Thyroid gland (tissue), 4 donors: ENCODE results near the gene VASH1. TPM values are rescaled to one million over a fixed set of nuclear protein-coding genes. Genes with fewer than 3 reads are reported as not detected.

Experiments
- DNase-seq, 2 donors: peaks; one replicate each; pipeline ENCODE4 v3.0.0-alpha.2; 2019
- H3K27ac ChIP-seq, 3 donors: fragments of 200-600 bp; sonication (generic); 1 replicate in 2 of 3; 2 replicates in 1 of 3; pipeline ENCODE4 v1.5.1; 2016 to 2019; ENCODE audit warnings: mild to moderate bottlenecking in 1 of 3, moderate library complexity in 1 of 3
- H3K27me3 ChIP-seq: fragments of 200-600 bp; sonication (generic); one replicate; pipeline ENCODE4 v1.5.1; 2019
- H3K36me3 ChIP-seq, 2 donors: fragments of 200-600 bp; sonication (generic); one replicate each; pipeline ENCODE4 v1.5.1; 2016 to 2019
- H3K4me1 ChIP-seq, 2 donors: fragments of 200-600 bp; sonication (generic); one replicate each; pipeline ENCODE4 v1.5.1; 2017 to 2019
- H3K4me3 ChIP-seq, 3 donors: fragments of 200-600 bp; sonication (generic); replicated peaks in 1 of 3; 1 replicate in 2 of 3; 2 replicates in 1 of 3; pipeline ENCODE4 v1.5.1; 2016; ENCODE audit warnings: mild to moderate bottlenecking in 1 of 3
- H3K9me3 ChIP-seq: fragments of 200-600 bp; sonication (generic); one replicate; pipeline ENCODE4 v1.5.1; 2017
- CTCF ChIP-seq, 6 experiments: fragments of 200-600 bp in 3 of 6; fragments of 450-650 bp in 3 of 6; sonication (generic) in 3 of 6; IDR thresholded peaks; one replicate each; pipeline ENCODE4 v1.5.1; 2016 to 2019; ENCODE audit warnings: antibody characterized with exemption in 6 of 6, mild to moderate bottlenecking in 2 of 6, inconsistent platforms in 1 of 6, moderate library complexity in 1 of 6
- POLR2A ChIP-seq, 2 donors: fragments of 450-650 bp; IDR thresholded peaks; one replicate each; pipeline ENCODE4 v1.6.1; 2017; ENCODE audit warnings: antibody characterized with exemption in 2 of 2, mild to moderate bottlenecking in 2 of 2, moderate library complexity in 1 of 2
- WGBS, 2 donors: methylation state at CpG; one replicate each; pipeline ENCODE4 v1.1.5; 2017; 5-methylcytosine and 5-hydroxymethylcytosine counted together
- intact Hi-C: fragments of 100-400 bp; cut with DNase I; formaldehyde crosslinking; loops from one replicate; pipeline ENCODE4 v1.15.1; 2023
- total RNA-seq, 4 donors: library from RNA; depleted of rRNA; stranded (reverse); fragments of >200 nt; gene quantifications; one replicate each; pipeline ENCODE4 v1.2.3, GENCODE V29; 2016

Gene VASH1
- total RNA-seq, 4 donors from 2014 or later: 2.3 to 5.0 (median 3.1) TPM

- peaks cover 0 to 6% of the 10 kb centered on the region in 2 donors for H3K36me3 ChIP-seq
- TF ChIP-seq POLR2A (IDR thresholded peaks at IDR 0.05) (no peak), CTCF (IDR thresholded peaks at IDR 0.05) (no peak)
- intact Hi-C loops: no loop called here
- 0 to 1% methylated on average over 13 to 16 of the region's 20 CpGs for WGBS, 2 donors
- H3K9me3 ChIP-seq: no peaks in the 10 kb centered on the region
- DNase-seq: no peak
- H3K4me3 ChIP-seq: peak overlapping the region; percentile 31 to 77 (median 71)
- H3K4me1 ChIP-seq: peaks cover 0 to 17% of the 10 kb centered on the region in 2 donors
- peak overlapping the region; percentile 58 to 96 (median 88) for H3K27ac ChIP-seq
- no peaks in the 10 kb centered on the region for H3K27me3 ChIP-seq
Measured at GRCh38 chr14:76812093-76812421, 50.8 kb downstream of the VASH1 start.

- 11 to 51% methylated on average over 6 to 22 of the region's 69 CpGs for WGBS, 2 donors
- peaks cover 0 to 6% of the 10 kb centered on the region in 2 donors for H3K36me3 ChIP-seq
- no peaks in the 10 kb centered on the region for H3K9me3 ChIP-seq
- no peaks in the 10 kb centered on the region for H3K27me3 ChIP-seq
- H3K4me3 ChIP-seq: peak within 1 kb of the TSS; percentile 31 to 77 (median 71)
- peak within 1 kb of the TSS; percentile 61 to 96 (median 88) for H3K27ac ChIP-seq
- intact Hi-C loops: no loop called here
- TF ChIP-seq CTCF (IDR thresholded peaks at IDR 0.05) (no peak), POLR2A (IDR thresholded peaks at IDR 0.05) (peak in 1 of 2 donors; percentile 94)
- peaks cover 0 to 17% of the 10 kb centered on the region in 2 donors for H3K4me1 ChIP-seq
- DNase-seq: peak; percentile 98
Measured at GRCh38 chr14:76812422-76813383, 51.4 kb downstream of the VASH1 start, which contains the start of gene ANGEL1. Gene ANGEL1, minus strand, starts transcription at chr14:76812882. Its CDS starts 55 bp downstream, at chr14:76812827.

- H3K9me3 ChIP-seq: no peaks in the 10 kb centered on the region
- WGBS, 2 donors: 57 to 73% methylated on average over 7 of the region's 7 CpGs
- DNase-seq: no peak
- no peaks in the 10 kb centered on the region for H3K36me3 ChIP-seq
- no peaks in the 10 kb centered on the region for H3K27me3 ChIP-seq
- H3K27ac ChIP-seq: no peak overlapping the region
- TF ChIP-seq CTCF (IDR thresholded peaks at IDR 0.05) (no peak), POLR2A (IDR thresholded peaks at IDR 0.05) (no peak)
- intact Hi-C loops: no loop called here
- peaks cover 0 to 17% of the 10 kb centered on the region in 2 donors for H3K4me1 ChIP-seq
- no peak overlapping the region for H3K4me3 ChIP-seq
Measured at GRCh38 chr14:76814726-76815645, 53.7 kb downstream of the VASH1 start.

- Histone ChIP-seq H3K27ac (no peak overlapping the region), H3K27me3 (no peaks in the 10 kb centered on the region), H3K36me3 (no peaks in the 10 kb centered on the region), H3K4me3 (no peak overlapping the region), H3K9me3 (no peaks in the 10 kb centered on the region), H3K4me1 (no peaks in the 10 kb centered on the region)
- TF ChIP-seq CTCF (IDR thresholded peaks at IDR 0.05): no peak
- TF ChIP-seq POLR2A (IDR thresholded peaks at IDR 0.05): no peak
- WGBS, 2 donors: 92 to 95% methylated on average over 2 of the region's 2 CpGs
- intact Hi-C loops: no loop called here
- no peak for DNase-seq
Measured at GRCh38 chr14:76820700-76821099, 59.4 kb downstream of the VASH1 start.
